GM04504 (cell line): Measurements from ENCODE around the gene ATOX1.
A peak's percentile ranks its signal among the peaks of the same experiment; 100 is the strongest.
"Not testable (repeated sequence)": the region's sequence is repeated elsewhere in the genome, so short reads cannot be mapped to it uniquely, and the experiment has no call there.

Experiments
- DNase-seq: peaks from one replicate; pipeline ENCODE4 v3.0.0-alpha.2; 2012; ENCODE audit warnings: low read depth

The ATOX1 gene

DNA sequence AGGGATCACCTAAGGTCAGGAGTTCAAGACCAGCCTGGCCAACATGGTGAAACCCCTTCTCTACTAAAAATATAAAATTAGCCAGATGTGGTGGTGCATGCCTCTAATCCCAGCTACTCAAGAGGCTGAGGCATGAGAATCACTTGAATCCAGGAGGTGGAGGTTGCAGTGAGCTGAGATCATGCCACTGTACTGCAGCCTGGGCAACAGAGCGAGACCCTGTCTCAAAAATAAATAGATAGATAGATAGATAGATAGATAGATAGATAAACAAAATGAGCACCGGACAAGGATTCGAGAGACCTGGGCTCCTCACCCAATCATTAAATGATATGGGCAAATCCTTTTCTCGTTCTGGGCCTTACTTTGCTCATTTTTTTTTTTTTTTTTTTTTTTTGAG is 60.4 kb downstream of the ATOX1 start:
- not testable (repeated sequence) for DNase-seq

DNA sequence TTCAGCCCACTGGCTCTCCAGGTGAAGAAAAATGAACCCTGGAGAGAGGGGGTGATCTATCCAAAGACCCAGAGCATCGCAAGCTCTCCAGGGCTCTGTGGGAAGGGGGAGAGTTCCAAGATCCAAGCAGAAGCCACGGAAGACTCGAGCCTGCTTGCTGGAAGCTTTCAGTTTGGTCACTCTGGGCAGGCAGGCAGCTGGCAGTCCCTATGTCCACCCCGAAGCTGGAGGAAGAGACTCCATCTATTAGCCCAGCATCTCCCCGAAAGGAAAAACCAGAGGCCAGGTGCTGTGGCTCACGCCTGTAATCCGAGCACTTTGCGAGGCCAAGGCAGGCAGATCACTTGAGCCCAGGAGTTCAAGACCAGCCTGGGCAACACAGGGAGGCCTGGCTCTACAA is 61.0 kb downstream of the ATOX1 start:
- no peak for DNase-seq

DNA sequence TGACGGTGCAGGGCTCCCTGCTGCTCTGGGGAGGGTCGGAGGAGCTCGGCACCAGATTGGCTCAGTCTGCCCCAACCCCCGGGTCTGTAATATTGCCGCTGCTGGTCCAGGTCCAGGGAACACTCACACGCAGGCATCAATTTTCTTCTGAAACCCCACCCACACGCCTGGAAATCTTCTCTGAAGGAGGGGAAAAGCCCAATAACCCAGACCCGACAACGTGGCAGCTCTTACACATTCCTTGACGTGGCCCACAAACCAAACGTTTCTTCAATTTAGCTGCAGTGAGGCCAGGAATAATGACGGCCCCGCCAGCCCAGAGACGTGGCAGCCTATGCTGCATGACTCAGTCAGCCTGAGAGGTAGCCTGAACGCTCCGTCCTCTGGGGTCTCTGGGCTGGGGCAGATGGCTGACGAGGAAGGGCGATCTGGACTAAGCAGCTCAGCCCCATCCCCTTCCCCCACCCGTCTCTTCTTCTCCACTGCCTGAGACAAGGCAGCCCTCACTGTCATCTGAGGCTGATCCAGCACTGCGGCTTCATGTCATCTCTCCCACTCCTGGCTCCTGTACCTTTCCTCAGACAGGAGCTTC is 61.9 kb downstream of the ATOX1 start:
- DNase-seq: peak; percentile 99

DNA sequence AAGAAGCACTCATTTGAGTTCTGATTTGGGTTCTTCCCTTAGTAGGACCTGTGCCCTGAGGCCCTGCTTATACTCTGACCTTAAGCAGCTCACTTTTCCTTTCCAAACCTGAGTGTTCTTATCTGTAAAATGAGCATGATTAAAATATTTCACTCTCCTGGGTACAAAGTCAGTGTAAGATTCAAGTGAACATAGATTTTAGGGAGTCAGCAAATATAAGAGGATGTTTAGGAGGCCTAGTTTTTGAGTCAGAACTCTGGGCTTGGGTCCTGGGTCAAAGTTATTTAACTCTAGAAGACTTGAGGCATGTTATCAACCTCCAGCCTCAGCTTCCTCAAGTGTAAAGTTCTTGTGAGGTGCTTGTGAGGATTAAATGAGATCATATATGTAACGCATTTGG is 63.0 kb downstream of the ATOX1 start:
- DNase-seq: no peak

- DNase-seq: no peak
Measured at GRCh38 chr5:151694035-151694485, 64.4 kb downstream of the ATOX1 start.
